ENCODE results near the gene GRN. TPM values are rescaled to one million over a fixed set of nuclear protein-coding genes. Genes with fewer than 3 reads are reported as not detected.

Gene GRN
- total RNA-seq, 4 donors from 2014 or later = 159 to 223 (median 188) TPM

DNA sequence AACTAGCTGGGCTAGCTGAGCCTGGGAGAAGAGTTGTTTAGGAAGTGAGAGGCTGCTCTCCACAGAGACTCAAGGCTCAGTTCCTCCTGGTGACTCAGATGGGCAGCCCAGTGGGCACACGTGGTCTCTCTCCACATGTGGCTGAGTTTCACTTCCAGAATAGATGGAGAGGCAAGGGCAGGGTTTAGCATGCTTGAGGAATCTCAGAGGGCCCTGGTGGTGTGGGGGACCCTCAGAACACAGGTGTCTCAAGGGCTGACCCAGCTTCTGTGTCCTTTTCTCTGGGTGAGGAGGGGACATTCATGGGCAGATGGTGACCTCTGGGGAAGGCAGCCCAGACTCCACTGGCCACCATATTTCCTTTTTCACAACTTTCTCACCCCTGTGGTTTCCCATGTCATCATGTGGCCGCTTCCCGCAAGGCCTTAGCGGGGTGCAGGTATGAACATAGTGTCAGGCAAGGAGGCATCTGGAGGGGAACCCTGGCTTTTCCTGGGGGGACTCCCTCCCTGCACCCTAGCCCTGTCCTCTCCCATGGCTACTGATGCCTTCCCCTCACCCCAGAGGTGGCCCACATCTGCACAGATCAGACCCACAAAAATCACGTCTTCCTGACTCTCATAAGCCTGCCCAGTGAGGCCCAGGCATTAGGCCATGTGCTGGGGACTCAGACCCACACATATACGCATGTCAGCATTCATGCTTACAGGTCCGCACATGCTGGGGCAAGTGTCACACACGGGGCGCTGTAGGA lies 3.3 kb downstream of the GRN start:
- H3K27me3 ChIP-seq = no peaks in the 10 kb centered on the region
- TF ChIP-seq, protein P1, sequence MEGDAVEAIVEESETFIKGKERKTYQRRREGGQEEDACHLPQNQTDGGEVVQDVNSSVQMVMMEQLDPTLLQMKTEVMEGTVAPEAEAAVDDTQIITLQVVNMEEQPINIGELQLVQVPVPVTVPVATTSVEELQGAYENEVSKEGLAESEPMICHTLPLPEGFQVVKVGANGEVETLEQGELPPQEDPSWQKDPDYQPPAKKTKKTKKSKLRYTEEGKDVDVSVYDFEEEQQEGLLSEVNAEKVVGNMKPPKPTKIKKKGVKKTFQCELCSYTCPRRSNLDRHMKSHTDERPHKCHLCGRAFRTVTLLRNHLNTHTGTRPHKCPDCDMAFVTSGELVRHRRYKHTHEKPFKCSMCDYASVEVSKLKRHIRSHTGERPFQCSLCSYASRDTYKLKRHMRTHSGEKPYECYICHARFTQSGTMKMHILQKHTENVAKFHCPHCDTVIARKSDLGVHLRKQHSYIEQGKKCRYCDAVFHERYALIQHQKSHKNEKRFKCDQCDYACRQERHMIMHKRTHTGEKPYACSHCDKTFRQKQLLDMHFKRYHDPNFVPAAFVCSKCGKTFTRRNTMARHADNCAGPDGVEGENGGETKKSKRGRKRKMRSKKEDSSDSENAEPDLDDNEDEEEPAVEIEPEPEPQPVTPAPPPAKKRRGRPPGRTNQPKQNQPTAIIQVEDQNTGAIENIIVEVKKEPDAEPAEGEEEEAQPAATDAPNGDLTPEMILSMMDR (IDR thresholded peaks at IDR 0.05) = no peak
- TF ChIP-seq POLR2A (IDR thresholded peaks at IDR 0.05) (no peak), EP300 (IDR thresholded peaks at IDR 0.05) (no peak)
- peaks cover 0 to 25% (median 6%) of the 10 kb centered on the region in 4 donors for H3K4me1 ChIP-seq
- no peak overlapping the region for H3K4me3 ChIP-seq
- H3K9me3 ChIP-seq = no peaks in the 10 kb centered on the region
- DNase-seq (ENCODE audit: low spot score in 2 of 2) = peak in 1 of 2 donors; percentile 28
- H3K36me3 ChIP-seq = peaks cover 0 to 51% (median 4%) of the 10 kb centered on the region in 3 donors
- 74 to 78% methylated on average over 9 of the region's 9 CpGs for WGBS, 2 donors
- H3K27ac ChIP-seq = no peak overlapping the region

DNA sequence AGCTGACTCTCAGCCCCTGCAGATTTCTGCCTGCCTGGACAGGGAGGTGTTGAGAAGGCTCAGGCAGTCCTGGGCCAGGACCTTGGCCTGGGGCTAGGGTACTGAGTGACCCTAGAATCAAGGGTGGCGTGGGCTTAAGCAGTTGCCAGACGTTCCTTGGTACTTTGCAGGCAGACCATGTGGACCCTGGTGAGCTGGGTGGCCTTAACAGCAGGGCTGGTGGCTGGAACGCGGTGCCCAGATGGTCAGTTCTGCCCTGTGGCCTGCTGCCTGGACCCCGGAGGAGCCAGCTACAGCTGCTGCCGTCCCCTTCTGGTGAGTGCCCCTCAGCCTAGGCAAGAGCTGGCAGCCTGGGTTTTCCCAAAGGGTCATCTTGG lies 3.9 kb downstream of the GRN start:
- Histone ChIP-seq H3K9me3 (no peaks in the 10 kb centered on the region), H3K4me1 (peaks cover 0 to 25% (median 6%) of the 10 kb centered on the region in 4 donors), H3K27me3 (no peaks in the 10 kb centered on the region), H3K27ac (no peak overlapping the region), H3K4me3 (no peak overlapping the region), H3K36me3 (peaks cover 0 to 53% (median 4%) of the 10 kb centered on the region in 3 donors)
- WGBS, 2 donors = 83 to 86% methylated on average over 2 to 5 of the region's 6 CpGs
- TF ChIP-seq POLR2A (IDR thresholded peaks at IDR 0.05) = no peak
- TF ChIP-seq EP300 (IDR thresholded peaks at IDR 0.05) = no peak
- TF ChIP-seq, protein P1 (IDR thresholded peaks at IDR 0.05) = no peak
- no peak for DNase-seq (ENCODE audit: low spot score in 2 of 2)

DNA sequence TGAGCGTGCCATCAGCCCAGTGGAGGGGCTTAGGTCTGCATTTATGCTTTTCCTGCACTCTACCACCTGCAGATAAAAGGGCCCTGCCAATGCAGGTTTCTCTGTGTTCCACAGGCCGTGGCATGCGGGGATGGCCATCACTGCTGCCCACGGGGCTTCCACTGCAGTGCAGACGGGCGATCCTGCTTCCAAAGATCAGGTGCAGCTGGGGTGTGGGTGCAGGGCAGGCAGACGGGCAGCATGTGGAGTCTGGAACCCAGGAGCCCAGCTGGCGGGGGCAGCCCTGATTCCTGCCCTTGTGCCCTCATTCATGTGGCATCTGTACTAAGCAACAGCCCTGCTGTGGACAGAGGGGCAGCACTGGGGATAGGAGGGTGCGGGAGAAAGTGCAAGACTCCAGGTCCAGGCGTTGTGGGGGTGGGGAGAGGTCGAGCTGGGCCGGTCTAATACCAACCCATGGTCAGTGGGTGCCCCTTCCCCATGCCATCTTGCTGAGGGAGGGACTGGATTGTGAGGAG lies 4.5 kb downstream of the GRN start:
- DNase-seq (ENCODE audit: low spot score in 2 of 2) = no peak

DNA sequence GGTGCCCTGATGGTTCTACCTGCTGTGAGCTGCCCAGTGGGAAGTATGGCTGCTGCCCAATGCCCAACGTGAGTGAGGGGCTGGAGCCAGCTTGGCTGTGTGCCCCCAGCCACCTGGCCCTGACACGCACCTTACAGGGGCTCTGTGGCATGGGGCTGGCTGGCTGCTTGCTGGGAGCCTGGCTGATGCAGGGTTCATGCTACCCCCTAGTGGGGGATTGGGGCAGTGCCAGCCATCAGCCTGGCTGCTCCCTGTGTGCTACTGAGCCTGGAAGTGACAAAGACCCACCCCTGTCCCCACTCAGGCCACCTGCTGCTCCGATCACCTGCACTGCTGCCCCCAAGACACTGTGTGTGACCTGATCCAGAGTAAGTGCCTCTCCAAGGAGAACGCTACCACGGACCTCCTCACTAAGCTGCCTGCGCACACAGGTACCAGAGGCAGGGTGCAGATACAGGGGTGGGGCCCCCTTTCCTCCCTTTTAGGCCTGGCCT lies 5.7 kb downstream of the GRN start:
- TF ChIP-seq EP300 (IDR thresholded peaks at IDR 0.05) = no peak
- TF ChIP-seq, protein P1 (IDR thresholded peaks at IDR 0.05) = peak; percentile 66 to 76 (median 67)
- TF ChIP-seq POLR2A (IDR thresholded peaks at IDR 0.05) = no peak
- H3K4me1 ChIP-seq = peaks cover 0 to 16% (median 3%) of the 10 kb centered on the region in 4 donors
- H3K27me3 ChIP-seq = no peaks in the 10 kb centered on the region
- no peaks in the 10 kb centered on the region for H3K9me3 ChIP-seq
- H3K36me3 ChIP-seq = peaks cover 0 to 53% (median 4%) of the 10 kb centered on the region in 3 donors
- 66 to 78% methylated on average over 4 to 6 of the region's 6 CpGs for WGBS, 2 donors
- DNase-seq (ENCODE audit: low spot score in 2 of 2) = peak in 1 of 2 donors; percentile 52
- no peak overlapping the region for H3K4me3 ChIP-seq
- H3K27ac ChIP-seq = no peak overlapping the region

More for the DNA sequence above, 4.5 kb downstream of the GRN start:
- Histone ChIP-seq H3K27ac (no peak overlapping the region), H3K4me3 (no peak overlapping the region), H3K27me3 (no peaks in the 10 kb centered on the region), H3K4me1 (peaks cover 0 to 19% (median 4%) of the 10 kb centered on the region in 4 donors), H3K9me3 (no peaks in the 10 kb centered on the region), H3K36me3 (peaks cover 0 to 53% (median 4%) of the 10 kb centered on the region in 3 donors)
- 77 to 81% methylated on average over 7 to 9 of the region's 12 CpGs for WGBS, 2 donors
- TF ChIP-seq EP300 (IDR thresholded peaks at IDR 0.05) (no peak), POLR2A (IDR thresholded peaks at IDR 0.05) (no peak)
- TF ChIP-seq, protein P1 (IDR thresholded peaks at IDR 0.05) = no peak

DNA sequence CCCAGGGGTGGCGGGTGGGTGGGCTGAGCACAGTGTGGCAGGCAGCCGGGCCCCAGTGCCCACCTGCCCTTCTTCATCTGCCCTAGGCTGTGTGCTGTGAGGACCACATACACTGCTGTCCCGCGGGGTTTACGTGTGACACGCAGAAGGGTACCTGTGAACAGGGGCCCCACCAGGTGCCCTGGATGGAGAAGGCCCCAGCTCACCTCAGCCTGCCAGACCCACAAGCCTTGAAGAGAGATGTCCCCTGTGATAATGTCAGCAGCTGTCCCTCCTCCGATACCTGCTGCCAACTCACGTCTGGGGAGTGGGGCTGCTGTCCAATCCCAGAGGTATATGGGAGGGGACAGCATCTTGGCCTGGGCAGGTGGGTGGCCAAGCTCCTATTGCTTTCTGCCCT lies 6.4 kb downstream of the GRN start:
- TF ChIP-seq EP300 (IDR thresholded peaks at IDR 0.05) (no peak), POLR2A (IDR thresholded peaks at IDR 0.05) (no peak)
- TF ChIP-seq, protein P1 (IDR thresholded peaks at IDR 0.05) = no peak
- 91 to 92% methylated on average over 5 to 8 of the region's 8 CpGs for WGBS, 2 donors
- Histone ChIP-seq H3K4me1 (peaks cover 0 to 9% (median 3%) of the 10 kb centered on the region in 4 donors), H3K4me3 (no peak overlapping the region), H3K36me3 (peaks cover 0 to 53% (median 4%) of the 10 kb centered on the region in 3 donors), H3K27me3 (no peaks in the 10 kb centered on the region), H3K9me3 (no peaks in the 10 kb centered on the region), H3K27ac (no peak overlapping the region)
- DNase-seq (ENCODE audit: low spot score in 2 of 2) = no peak
